ENCODE measurements around the gene LZTFL1. TPM values are rescaled to one million over a fixed set of nuclear protein-coding genes. Genes with fewer than 3 reads are reported as not detected.

LZTFL1 gene
- total RNA-seq, 1 experiment from 2014 or later: 9.1 TPM

DNA sequence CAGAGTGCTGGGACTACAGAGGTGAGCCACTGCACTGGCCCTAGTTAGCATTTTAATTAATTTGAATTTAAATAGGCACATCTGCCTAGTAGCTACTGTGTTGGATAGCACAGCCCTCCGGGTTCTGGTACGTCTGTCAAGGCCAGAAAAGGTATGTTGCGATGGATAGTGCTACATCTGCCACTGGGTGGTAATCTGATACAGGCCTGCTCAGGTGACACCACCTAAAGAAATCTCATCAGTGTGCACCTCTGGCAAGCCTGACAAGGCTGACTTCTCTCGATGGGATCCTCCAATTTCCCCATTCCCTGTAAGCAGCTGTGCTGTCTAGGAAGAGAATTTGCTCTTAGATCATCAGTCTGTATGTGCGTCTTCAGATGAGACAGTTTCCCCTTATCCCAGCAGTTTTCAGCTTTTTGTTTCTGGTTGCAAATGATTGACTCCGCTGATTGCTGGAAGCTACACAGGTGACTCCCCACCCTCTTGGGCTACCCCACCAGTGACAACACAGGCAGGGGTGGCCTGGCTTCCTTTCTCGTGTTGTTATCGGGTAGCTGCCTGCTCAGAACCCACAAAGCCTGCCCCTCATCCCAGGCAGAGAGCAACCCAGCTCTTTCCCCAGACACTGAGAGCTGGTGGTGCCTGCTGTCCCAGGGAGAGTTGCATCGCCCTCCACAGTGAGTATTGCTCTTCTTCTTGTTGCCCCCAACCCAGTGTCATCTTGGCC lies 44.2 kb upstream of the LZTFL1 start, which contains the start of gene CCR9 (continued):
- TF ChIP-seq RELA (CRISPR knock-in tag; IDR thresholded peaks at IDR 0.05; ENCODE audit: borderline replicate concordance): no peak
- TF ChIP-seq CREM (CRISPR knock-in tag; IDR thresholded peaks at IDR 0.05): no peak
- TF ChIP-seq, protein P1, sequence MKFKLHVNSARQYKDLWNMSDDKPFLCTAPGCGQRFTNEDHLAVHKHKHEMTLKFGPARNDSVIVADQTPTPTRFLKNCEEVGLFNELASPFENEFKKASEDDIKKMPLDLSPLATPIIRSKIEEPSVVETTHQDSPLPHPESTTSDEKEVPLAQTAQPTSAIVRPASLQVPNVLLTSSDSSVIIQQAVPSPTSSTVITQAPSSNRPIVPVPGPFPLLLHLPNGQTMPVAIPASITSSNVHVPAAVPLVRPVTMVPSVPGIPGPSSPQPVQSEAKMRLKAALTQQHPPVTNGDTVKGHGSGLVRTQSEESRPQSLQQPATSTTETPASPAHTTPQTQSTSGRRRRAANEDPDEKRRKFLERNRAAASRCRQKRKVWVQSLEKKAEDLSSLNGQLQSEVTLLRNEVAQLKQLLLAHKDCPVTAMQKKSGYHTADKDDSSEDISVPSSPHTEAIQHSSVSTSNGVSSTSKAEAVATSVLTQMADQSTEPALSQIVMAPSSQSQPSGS (CRISPR knock-in tag; IDR thresholded peaks at IDR 0.05; ENCODE audit: borderline replicate concordance, low read depth): no peak
- TF ChIP-seq MLX (CRISPR knock-in tag; IDR thresholded peaks at IDR 0.05): no peak
- no peak for TF ChIP-seq ZNF138 (CRISPR knock-in tag; conservative IDR thresholded peaks at IDR 0.05)
- TF ChIP-seq ZNF671 (CRISPR knock-in tag; IDR thresholded peaks at IDR 0.05): no peak

GRCh38 chr3:45884368-45885201 lies 42.7 kb upstream of the LZTFL1 start:
- Mint-ChIP-seq H3K36me3 (no peaks in the 10 kb centered on the region), H3K27ac (no peak overlapping the region), H3K9me3 (no peaks in the 10 kb centered on the region), H3K4me3 (no peak overlapping the region), H3K4me1 (peaks cover 10% of the 10 kb centered on the region), H3K27me3 (ENCODE audit: low read depth) (peaks cover 7% of the 10 kb centered on the region)
- no peak for ATAC-seq
- POLR2A ChIA-PET: no interaction called here
- no peak for DNase-seq (ENCODE audit: low spot score)
- CTCF ChIA-PET: no interaction called here
- TF ChIP-seq, protein P2, sequence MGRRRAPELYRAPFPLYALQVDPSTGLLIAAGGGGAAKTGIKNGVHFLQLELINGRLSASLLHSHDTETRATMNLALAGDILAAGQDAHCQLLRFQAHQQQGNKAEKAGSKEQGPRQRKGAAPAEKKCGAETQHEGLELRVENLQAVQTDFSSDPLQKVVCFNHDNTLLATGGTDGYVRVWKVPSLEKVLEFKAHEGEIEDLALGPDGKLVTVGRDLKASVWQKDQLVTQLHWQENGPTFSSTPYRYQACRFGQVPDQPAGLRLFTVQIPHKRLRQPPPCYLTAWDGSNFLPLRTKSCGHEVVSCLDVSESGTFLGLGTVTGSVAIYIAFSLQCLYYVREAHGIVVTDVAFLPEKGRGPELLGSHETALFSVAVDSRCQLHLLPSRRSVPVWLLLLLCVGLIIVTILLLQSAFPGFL (CRISPR knock-in tag; IDR thresholded peaks at IDR 0.05; ENCODE audit: borderline replicate concordance): no peak
- no peak for TF ChIP-seq FOXP4 (CRISPR knock-in tag; IDR thresholded peaks at IDR 0.05)

GRCh38 chr3:45881078-45882022 lies 39.4 kb upstream of the LZTFL1 start:
- DNase-seq (ENCODE audit: low spot score) (no peak), ATAC-seq (no peak)
- ChIA-PET CTCF (interaction anchor here (0.9 kb wide), 1 partner anchor 49 kb away, joined by 3 read pairs; no protein-coding TSS in a partner anchor), POLR2A (no interaction called here)
- Mint-ChIP-seq H3K4me1 (peaks cover 8% of the 10 kb centered on the region), H3K9me3 (no peaks in the 10 kb centered on the region), H3K27ac (no peak overlapping the region), H3K27me3 (ENCODE audit: low read depth) (peaks cover 7% of the 10 kb centered on the region), H3K36me3 (no peaks in the 10 kb centered on the region), H3K4me3 (no peak overlapping the region)
- TF ChIP-seq, protein P3, sequence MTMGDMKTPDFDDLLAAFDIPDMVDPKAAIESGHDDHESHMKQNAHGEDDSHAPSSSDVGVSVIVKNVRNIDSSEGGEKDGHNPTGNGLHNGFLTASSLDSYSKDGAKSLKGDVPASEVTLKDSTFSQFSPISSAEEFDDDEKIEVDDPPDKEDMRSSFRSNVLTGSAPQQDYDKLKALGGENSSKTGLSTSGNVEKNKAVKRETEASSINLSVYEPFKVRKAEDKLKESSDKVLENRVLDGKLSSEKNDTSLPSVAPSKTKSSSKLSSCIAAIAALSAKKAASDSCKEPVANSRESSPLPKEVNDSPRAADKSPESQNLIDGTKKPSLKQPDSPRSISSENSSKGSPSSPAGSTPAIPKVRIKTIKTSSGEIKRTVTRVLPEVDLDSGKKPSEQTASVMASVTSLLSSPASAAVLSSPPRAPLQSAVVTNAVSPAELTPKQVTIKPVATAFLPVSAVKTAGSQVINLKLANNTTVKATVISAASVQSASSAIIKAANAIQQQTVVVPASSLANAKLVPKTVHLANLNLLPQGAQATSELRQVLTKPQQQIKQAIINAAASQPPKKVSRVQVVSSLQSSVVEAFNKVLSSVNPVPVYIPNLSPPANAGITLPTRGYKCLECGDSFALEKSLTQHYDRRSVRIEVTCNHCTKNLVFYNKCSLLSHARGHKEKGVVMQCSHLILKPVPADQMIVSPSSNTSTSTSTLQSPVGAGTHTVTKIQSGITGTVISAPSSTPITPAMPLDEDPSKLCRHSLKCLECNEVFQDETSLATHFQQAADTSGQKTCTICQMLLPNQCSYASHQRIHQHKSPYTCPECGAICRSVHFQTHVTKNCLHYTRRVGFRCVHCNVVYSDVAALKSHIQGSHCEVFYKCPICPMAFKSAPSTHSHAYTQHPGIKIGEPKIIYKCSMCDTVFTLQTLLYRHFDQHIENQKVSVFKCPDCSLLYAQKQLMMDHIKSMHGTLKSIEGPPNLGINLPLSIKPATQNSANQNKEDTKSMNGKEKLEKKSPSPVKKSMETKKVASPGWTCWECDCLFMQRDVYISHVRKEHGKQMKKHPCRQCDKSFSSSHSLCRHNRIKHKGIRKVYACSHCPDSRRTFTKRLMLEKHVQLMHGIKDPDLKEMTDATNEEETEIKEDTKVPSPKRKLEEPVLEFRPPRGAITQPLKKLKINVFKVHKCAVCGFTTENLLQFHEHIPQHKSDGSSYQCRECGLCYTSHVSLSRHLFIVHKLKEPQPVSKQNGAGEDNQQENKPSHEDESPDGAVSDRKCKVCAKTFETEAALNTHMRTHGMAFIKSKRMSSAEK (CRISPR knock-in tag; IDR thresholded peaks at IDR 0.05; ENCODE audit: borderline replicate concordance): no peak
- no peak for TF ChIP-seq KAT7 (CRISPR knock-in tag; IDR thresholded peaks at IDR 0.05; ENCODE audit: borderline replicate concordance)
- TF ChIP-seq NR2C2 (CRISPR knock-in tag; IDR thresholded peaks at IDR 0.05): no peak
- TF ChIP-seq EMX1 (CRISPR knock-in tag; IDR thresholded peaks at IDR 0.05): no peak

Measured in WTC11 (cell line).